WTC11 (cell line): ENCODE measurements around the gene SLCO6A1. TPM values are rescaled to one million over a fixed set of nuclear protein-coding genes. Genes with fewer than 3 reads are reported as not detected.

Experiments used
- ATAC-seq: fragments of 200-7000 bp; cut with Tn5 transposase; 2 replicates; pipeline ENCODE4 v1.10.0; 2021; ENCODE audit warnings: mild to moderate bottlenecking, moderate library complexity
- CTCF ChIA-PET: fragments of 300-600 bp; sonication (Branson Sonifier 250); formaldehyde crosslinking; loops from one replicate; lab custom pipeline; 2021; ENCODE audit warnings: antibody characterized with exemption; lab: Charles Lee
- POLR2A ChIA-PET: fragments of 350-600 bp; sonication (Branson Sonifier 250); formaldehyde crosslinking; loops from one replicate; lab custom pipeline; 2021; ENCODE audit warnings: antibody characterized with exemption; lab: Charles Lee
- DNase-seq: peaks from one replicate; pipeline ENCODE4 v3.0.0; 2021; ENCODE audit warnings: low spot score
- H3K27ac Mint-ChIP-seq: 2 replicates; pipeline ENCODE4 v1.8.0; 2021; ENCODE audit warnings: mixed read lengths
- H3K27me3 Mint-ChIP-seq: 2 replicates; pipeline ENCODE4 v1.8.0; 2021; ENCODE audit warnings: low read depth, mild to moderate bottlenecking, moderate library complexity, mixed read lengths
- H3K36me3 Mint-ChIP-seq: 2 replicates; pipeline ENCODE4 v1.8.0; 2021; ENCODE audit warnings: mixed read lengths
- H3K4me1 Mint-ChIP-seq: 2 replicates; pipeline ENCODE4 v1.8.0; 2022; ENCODE audit warnings: mixed read lengths
- H3K4me3 Mint-ChIP-seq: 2 replicates; pipeline ENCODE4 v1.8.0; 2021; ENCODE audit warnings: mild to moderate bottlenecking, moderate library complexity, mixed read lengths
- H3K9me3 Mint-ChIP-seq: 2 replicates; pipeline ENCODE4 v1.8.0; 2021; ENCODE audit warnings: mixed read lengths
- ATF1 ChIP-seq: sonication (generic); formaldehyde crosslinking; IDR thresholded peaks from 2 replicates; pipeline ENCODE4 v1.8.1; 2023; ENCODE audit warnings: mild to moderate bottlenecking, moderate library complexity, missing genetic modification reagents
- ELF4 ChIP-seq: sonication (generic); formaldehyde crosslinking; IDR thresholded peaks from 2 replicates; pipeline ENCODE4 v1.8.1; 2022; ENCODE audit warnings: low read depth, mild to moderate bottlenecking, moderate library complexity, missing genetic modification reagents
- GRHL2 ChIP-seq: fragments of 250-450 bp; sonication (Bioruptor Pico); IDR thresholded peaks from 2 replicates; pipeline ENCODE4 v1.8.0; 2022; ENCODE audit warnings: mild to moderate bottlenecking, moderate library complexity; ENCODE audit not compliant: insufficient replicate concordance, severe bottlenecking
- NFATC4 ChIP-seq: fragments of 250-450 bp; sonication (Bioruptor Pico); IDR thresholded peaks from 2 replicates; pipeline ENCODE4 v1.9.0; 2021; ENCODE audit warnings: mild to moderate bottlenecking
- NR2C2 ChIP-seq: sonication (generic); formaldehyde crosslinking; IDR thresholded peaks from 2 replicates; pipeline ENCODE4 v1.8.0; 2022; ENCODE audit warnings: mild to moderate bottlenecking, missing genetic modification reagents
- OVOL2 ChIP-seq: fragments of 250-450 bp; sonication (Bioruptor Pico); IDR thresholded peaks from 2 replicates; pipeline ENCODE4 v1.9.0; 2021; ENCODE audit warnings: mild to moderate bottlenecking, borderline replicate concordance
- PRRX2 ChIP-seq: fragments of 250-450 bp; sonication (Bioruptor Pico); IDR thresholded peaks from 2 replicates; pipeline ENCODE4 v1.8.0; 2021; ENCODE audit warnings: mild to moderate bottlenecking
- SMAD3 ChIP-seq: sonication (generic); formaldehyde crosslinking; IDR thresholded peaks from 2 replicates; pipeline ENCODE4 v1.8.0; 2022; ENCODE audit warnings: missing genetic modification reagents, mild to moderate bottlenecking, borderline replicate concordance
- ZNF219 ChIP-seq: sonication (generic); formaldehyde crosslinking; IDR thresholded peaks from 2 replicates; pipeline ENCODE4 v1.8.0; 2023; ENCODE audit warnings: missing genetic modification reagents, mild to moderate bottlenecking, borderline replicate concordance
- ZNF416 ChIP-seq: fragments of 250-450 bp; sonication (Bioruptor Pico); IDR thresholded peaks from 2 replicates; pipeline ENCODE4 v1.9.0; 2021; ENCODE audit warnings: mild to moderate bottlenecking, inconsistent platforms
- total RNA-seq: library from RNA; stranded (reverse); gene quantifications from 3 replicates; pipeline ENCODE4 v1.2.3, GENCODE V29; 2021
- TF ChIP-seq, protein P1 (sequence below): sonication (generic); formaldehyde crosslinking; IDR thresholded peaks from 2 replicates; pipeline ENCODE4 v1.8.1; 2023; ENCODE audit warnings: mild to moderate bottlenecking, missing genetic modification reagents, moderate library complexity
- TF ChIP-seq, protein P2 (sequence below): fragments of 200-600 bp; IDR thresholded peaks from 2 replicates; pipeline ENCODE4 v1.8.0; 2022; ENCODE audit warnings: antibody characterized with exemption
- TF ChIP-seq, protein P3 (sequence below): sonication (generic); formaldehyde crosslinking; IDR thresholded peaks from 2 replicates; pipeline ENCODE4 v1.8.1; 2023; ENCODE audit warnings: mild to moderate bottlenecking, missing genetic modification reagents, moderate library complexity
- TF ChIP-seq, protein P4 (sequence below): sonication (generic); formaldehyde crosslinking; IDR thresholded peaks from 2 replicates; pipeline ENCODE4 v1.8.0; 2022; ENCODE audit warnings: missing genetic modification reagents
- TF ChIP-seq, protein P5 (sequence below): fragments of 250-450 bp; sonication (Bioruptor Pico); IDR thresholded peaks from 2 replicates; pipeline ENCODE4 v2.1.2; 2022; ENCODE audit warnings: mild to moderate bottlenecking, moderate library complexity

Gene SLCO6A1
- total RNA-seq, 1 experiment from 2014 or later = 0.42 TPM

DNA sequence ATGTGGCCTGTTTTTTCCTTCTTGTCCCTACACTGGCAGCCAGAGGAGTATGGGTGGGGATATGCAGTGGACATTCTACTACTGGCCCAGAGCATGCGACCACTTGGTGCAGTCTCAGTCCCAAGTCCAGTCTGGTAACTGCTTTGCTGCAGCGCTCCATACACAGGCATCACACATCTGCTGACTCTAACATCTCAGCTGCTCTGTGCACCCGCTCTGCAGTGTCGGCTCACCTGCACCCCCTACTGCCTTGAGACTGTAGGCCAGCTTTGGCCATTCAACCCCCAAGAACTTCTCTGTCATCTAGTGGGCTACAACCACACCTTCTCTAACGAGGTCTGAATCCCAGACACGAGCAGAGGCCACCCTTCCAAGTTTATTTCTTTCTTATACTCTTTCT, 46.4 kb upstream of the SLCO6A1 start:
- peaks cover 23% of the 10 kb centered on the region for H3K9me3 Mint-ChIP-seq
- no peak overlapping the region for H3K27ac Mint-ChIP-seq
- H3K36me3 Mint-ChIP-seq = no peaks in the 10 kb centered on the region
- no peaks in the 10 kb centered on the region for H3K27me3 Mint-ChIP-seq
- ATAC-seq = peak; percentile 100
- ChIA-PET CTCF (interaction anchor here (0.8 to 1.7 kb wide), 9 partner anchors 9 to 679 kb away, joined by 3 to 8 read pairs (median 4); partner anchors contain the start of gene SLCO4C1), POLR2A (no interaction called here)
- TF ChIP-seq, protein P1, sequence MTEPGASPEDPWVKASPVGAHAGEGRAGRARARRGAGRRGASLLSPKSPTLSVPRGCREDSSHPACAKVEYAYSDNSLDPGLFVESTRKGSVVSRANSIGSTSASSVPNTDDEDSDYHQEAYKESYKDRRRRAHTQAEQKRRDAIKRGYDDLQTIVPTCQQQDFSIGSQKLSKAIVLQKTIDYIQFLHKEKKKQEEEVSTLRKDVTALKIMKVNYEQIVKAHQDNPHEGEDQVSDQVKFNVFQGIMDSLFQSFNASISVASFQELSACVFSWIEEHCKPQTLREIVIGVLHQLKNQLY (CRISPR knock-in tag) = no peak
- TF ChIP-seq ZNF416 (CRISPR knock-in tag) (no peak), OVOL2 (CRISPR knock-in tag) (no peak), NR2C2 (CRISPR knock-in tag) (no peak)
- TF ChIP-seq, protein P2, sequence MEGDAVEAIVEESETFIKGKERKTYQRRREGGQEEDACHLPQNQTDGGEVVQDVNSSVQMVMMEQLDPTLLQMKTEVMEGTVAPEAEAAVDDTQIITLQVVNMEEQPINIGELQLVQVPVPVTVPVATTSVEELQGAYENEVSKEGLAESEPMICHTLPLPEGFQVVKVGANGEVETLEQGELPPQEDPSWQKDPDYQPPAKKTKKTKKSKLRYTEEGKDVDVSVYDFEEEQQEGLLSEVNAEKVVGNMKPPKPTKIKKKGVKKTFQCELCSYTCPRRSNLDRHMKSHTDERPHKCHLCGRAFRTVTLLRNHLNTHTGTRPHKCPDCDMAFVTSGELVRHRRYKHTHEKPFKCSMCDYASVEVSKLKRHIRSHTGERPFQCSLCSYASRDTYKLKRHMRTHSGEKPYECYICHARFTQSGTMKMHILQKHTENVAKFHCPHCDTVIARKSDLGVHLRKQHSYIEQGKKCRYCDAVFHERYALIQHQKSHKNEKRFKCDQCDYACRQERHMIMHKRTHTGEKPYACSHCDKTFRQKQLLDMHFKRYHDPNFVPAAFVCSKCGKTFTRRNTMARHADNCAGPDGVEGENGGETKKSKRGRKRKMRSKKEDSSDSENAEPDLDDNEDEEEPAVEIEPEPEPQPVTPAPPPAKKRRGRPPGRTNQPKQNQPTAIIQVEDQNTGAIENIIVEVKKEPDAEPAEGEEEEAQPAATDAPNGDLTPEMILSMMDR = peak; percentile 44; the same call in 1 of the 2 replicates
- no peaks in the 10 kb centered on the region for H3K4me1 Mint-ChIP-seq
- DNase-seq = peak; percentile 75
- H3K4me3 Mint-ChIP-seq = no peak overlapping the region

DNA sequence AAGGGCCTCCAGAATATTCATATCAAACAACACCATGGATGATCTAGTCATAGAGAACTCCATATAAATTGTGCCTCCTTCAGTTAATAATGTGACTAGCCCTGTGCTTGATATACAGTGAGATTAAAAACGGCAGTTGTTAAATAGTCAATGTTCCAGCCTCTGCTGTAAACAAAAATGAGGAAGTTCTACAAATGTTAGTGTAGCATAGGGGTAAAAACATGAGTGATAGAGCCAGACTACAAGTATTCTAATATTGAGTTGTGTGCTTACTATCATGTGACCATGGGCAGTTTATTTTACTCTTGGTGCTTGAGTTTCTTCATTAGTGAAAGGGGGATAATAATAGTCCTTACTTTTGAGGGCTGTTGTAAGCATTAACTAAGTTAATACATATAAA, 43.3 kb upstream of the SLCO6A1 start:
- ChIA-PET POLR2A (no interaction called here), CTCF (no interaction called here)
- TF ChIP-seq, protein P1 (CRISPR knock-in tag) = no peak
- TF ChIP-seq ELF4 (CRISPR knock-in tag) (no peak), GRHL2 (CRISPR knock-in tag) (no peak), SMAD3 (CRISPR knock-in tag) (no peak), NFATC4 (CRISPR knock-in tag) (no peak), ATF1 (CRISPR knock-in tag) (no peak)
- TF ChIP-seq, protein P3, sequence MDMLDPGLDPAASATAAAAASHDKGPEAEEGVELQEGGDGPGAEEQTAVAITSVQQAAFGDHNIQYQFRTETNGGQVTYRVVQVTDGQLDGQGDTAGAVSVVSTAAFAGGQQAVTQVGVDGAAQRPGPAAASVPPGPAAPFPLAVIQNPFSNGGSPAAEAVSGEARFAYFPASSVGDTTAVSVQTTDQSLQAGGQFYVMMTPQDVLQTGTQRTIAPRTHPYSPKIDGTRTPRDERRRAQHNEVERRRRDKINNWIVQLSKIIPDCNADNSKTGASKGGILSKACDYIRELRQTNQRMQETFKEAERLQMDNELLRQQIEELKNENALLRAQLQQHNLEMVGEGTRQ (CRISPR knock-in tag) = no peak
- TF ChIP-seq, protein P4, sequence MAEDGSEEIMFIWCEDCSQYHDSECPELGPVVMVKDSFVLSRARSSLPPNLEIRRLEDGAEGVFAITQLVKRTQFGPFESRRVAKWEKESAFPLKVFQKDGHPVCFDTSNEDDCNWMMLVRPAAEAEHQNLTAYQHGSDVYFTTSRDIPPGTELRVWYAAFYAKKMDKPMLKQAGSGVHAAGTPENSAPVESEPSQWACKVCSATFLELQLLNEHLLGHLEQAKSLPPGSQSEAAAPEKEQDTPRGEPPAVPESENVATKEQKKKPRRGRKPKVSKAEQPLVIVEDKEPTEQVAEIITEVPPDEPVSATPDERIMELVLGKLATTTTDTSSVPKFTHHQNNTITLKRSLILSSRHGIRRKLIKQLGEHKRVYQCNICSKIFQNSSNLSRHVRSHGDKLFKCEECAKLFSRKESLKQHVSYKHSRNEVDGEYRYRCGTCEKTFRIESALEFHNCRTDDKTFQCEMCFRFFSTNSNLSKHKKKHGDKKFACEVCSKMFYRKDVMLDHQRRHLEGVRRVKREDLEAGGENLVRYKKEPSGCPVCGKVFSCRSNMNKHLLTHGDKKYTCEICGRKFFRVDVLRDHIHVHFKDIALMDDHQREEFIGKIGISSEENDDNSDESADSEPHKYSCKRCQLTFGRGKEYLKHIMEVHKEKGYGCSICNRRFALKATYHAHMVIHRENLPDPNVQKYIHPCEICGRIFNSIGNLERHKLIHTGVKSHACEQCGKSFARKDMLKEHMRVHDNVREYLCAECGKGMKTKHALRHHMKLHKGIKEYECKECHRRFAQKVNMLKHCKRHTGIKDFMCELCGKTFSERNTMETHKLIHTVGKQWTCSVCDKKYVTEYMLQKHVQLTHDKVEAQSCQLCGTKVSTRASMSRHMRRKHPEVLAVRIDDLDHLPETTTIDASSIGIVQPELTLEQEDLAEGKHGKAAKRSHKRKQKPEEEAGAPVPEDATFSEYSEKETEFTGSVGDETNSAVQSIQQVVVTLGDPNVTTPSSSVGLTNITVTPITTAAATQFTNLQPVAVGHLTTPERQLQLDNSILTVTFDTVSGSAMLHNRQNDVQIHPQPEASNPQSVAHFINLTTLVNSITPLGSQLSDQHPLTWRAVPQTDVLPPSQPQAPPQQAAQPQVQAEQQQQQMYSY (CRISPR knock-in tag) = no peak
- Mint-ChIP-seq H3K36me3 (no peaks in the 10 kb centered on the region), H3K4me1 (peaks cover 6% of the 10 kb centered on the region; the same call in 1 of the 2 replicates), H3K9me3 (peaks cover 17% of the 10 kb centered on the region), H3K27me3 (no peaks in the 10 kb centered on the region), H3K4me3 (no peak overlapping the region), H3K27ac (no peak overlapping the region)
- no peak for ATAC-seq
- DNase-seq = no peak

DNA sequence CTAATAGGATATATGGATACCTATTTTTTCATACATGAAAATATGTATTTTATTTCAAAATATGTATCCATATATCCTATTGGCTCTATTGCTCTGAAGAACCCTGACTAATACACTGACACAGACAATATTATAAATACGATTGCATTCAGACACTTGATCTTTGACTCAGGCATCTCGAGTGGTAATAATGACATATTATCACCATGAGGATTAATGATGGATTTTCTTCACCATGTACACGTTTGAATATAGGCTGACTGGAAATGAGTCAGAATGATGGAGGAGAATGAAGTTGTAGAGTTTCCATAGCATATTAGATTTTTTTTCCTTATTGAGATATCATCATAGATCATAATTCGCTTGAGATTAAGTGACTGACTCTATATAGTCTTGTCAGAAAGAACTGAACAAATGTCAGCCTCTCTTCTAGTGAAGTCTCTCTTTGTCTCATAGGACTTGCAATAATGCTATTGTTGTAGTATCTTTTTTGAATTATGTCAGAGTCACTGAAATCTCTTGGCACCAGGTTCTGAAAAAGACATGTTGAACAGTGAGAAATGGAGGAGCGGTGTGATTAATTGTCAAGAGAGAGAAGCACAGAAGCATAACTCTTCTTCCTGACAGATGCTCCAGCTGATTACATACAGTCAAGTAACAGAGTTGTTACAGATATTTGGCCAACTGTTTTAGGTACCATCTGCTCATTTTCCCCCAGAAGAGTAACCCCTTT, 41.4 kb upstream of the SLCO6A1 start:
- TF ChIP-seq ZNF219 (no peak), PRRX2 (CRISPR knock-in tag) (no peak), ELF4 (CRISPR knock-in tag) (no peak)
- TF ChIP-seq, protein P5, sequence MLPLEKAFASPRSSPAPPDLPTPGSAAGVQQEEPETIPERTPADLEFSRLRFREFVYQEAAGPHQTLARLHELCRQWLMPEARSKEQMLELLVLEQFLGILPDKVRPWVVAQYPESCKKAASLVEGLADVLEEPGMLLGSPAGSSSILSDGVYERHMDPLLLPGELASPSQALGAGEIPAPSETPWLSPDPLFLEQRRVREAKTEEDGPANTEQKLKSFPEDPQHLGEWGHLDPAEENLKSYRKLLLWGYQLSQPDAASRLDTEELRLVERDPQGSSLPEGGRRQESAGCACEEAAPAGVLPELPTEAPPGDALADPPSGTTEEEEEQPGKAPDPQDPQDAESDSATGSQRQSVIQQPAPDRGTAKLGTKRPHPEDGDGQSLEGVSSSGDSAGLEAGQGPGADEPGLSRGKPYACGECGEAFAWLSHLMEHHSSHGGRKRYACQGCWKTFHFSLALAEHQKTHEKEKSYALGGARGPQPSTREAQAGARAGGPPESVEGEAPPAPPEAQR = no peak
- Mint-ChIP-seq H3K9me3 (peaks cover 17% of the 10 kb centered on the region), H3K36me3 (no peaks in the 10 kb centered on the region), H3K27ac (no peak overlapping the region), H3K27me3 (no peaks in the 10 kb centered on the region), H3K4me3 (no peak overlapping the region), H3K4me1 (peaks cover 9% of the 10 kb centered on the region; the same call in 1 of the 2 replicates)
- ATAC-seq (no peak), DNase-seq (no peak)
- ChIA-PET POLR2A (no interaction called here), CTCF (no interaction called here)
